Femur (tissue), 1 donor: ENCODE data around the gene MPP4.

Source experiments
- DNase-seq: peaks from one replicate; pipeline ENCODE4 v3.0.0-alpha.2; 2017

The MPP4 gene

GRCh38 chr2:201621293-201621999, 77.0 kb downstream of the MPP4 start:
- no peak for DNase-seq

- DNase-seq: peak; percentile 88
Observed at GRCh38 chr2:201618744-201619662, 79.4 kb downstream of the MPP4 start.

- DNase-seq: no peak
Observed at GRCh38 chr2:201608021-201608420, 90.4 kb downstream of the MPP4 start.

GRCh38 chr2:201607568-201607967, 90.9 kb downstream of the MPP4 start:
- DNase-seq: no peak

- DNase-seq: no peak
Observed at GRCh38 chr2:201600906-201601305, 97.5 kb downstream of the MPP4 start.

- peak; percentile 37 for DNase-seq
Observed at GRCh38 chr2:201597397-201597796, 101.0 kb downstream of the MPP4 start.
